Ishikawa (cell line): ENCODE data around the gene ERBB2.
A peak's percentile ranks its signal among the peaks of the same experiment; 100 is the strongest.

Experiments
- CEBPB ChIP-seq: IDR thresholded peaks from 2 replicates; pipeline ENCODE4 v1.6.1; 2012
- CREB1 ChIP-seq: IDR thresholded peaks from 2 replicates; pipeline ENCODE4 v1.6.1; 2012; ENCODE audit warnings: low read depth
- EP300 ChIP-seq: IDR thresholded peaks from 2 replicates; pipeline ENCODE4 v1.6.1; 2012; ENCODE audit warnings: borderline replicate concordance
- FOXM1 ChIP-seq: IDR thresholded peaks from 2 replicates; pipeline ENCODE4 v1.6.1; 2012; ENCODE audit warnings: low read depth, borderline replicate concordance
- NFIC ChIP-seq: IDR thresholded peaks from 2 replicates; pipeline ENCODE4 v1.6.1; 2012
- RAD21 ChIP-seq: IDR thresholded peaks from 2 replicates; pipeline ENCODE4 v1.6.1; 2012; ENCODE audit warnings: low read depth
- REST ChIP-seq: IDR thresholded peaks from 2 replicates; pipeline ENCODE4 v1.6.1; 2012; ENCODE audit warnings: low read depth, mild to moderate bottlenecking
- TAF1 ChIP-seq: IDR thresholded peaks from 2 replicates; pipeline ENCODE4 v1.6.1; 2012; ENCODE audit warnings: low read depth, mild to moderate bottlenecking
- TCF12 ChIP-seq: IDR thresholded peaks from 2 replicates; pipeline ENCODE4 v1.6.1; 2012; ENCODE audit warnings: low read depth
- TEAD4 ChIP-seq: IDR thresholded peaks from 2 replicates; pipeline ENCODE4 v1.6.1; 2012
- YY1 ChIP-seq: IDR thresholded peaks from 2 replicates; pipeline ENCODE4 v1.6.1; 2012; ENCODE audit warnings: low read depth
- ZBTB7A ChIP-seq: IDR thresholded peaks from 2 replicates; pipeline ENCODE4 v1.6.1; 2012; ENCODE audit warnings: low read depth
- TF ChIP-seq, protein P1 (sequence below): IDR thresholded peaks from 2 replicates; pipeline ENCODE4 v1.6.1; 2012
- TF ChIP-seq, protein P2 (sequence below): IDR thresholded peaks from 2 replicates; pipeline ENCODE4 v1.6.1; 2012

GRCh38 chr17:39739885-39740356 lies 40.1 kb downstream of the ERBB2 start:
- TF ChIP-seq TAF1, result no peak
- no peak for TF ChIP-seq EP300
- TF ChIP-seq, protein P1, sequence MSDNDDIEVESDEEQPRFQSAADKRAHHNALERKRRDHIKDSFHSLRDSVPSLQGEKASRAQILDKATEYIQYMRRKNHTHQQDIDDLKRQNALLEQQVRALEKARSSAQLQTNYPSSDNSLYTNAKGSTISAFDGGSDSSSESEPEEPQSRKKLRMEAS, result no peak
- TF ChIP-seq YY1, result no peak
- 0 out of 2 replicates have a peak, but pooled peaks have one; percentile 2 for TF ChIP-seq TCF12
- no peak for TF ChIP-seq FOXM1
- no peak for TF ChIP-seq REST
- no peak for TF ChIP-seq CREB1
- no peak for TF ChIP-seq CEBPB
- TF ChIP-seq TEAD4, result no peak
- TF ChIP-seq NFIC, result no peak
- no peak for TF ChIP-seq RAD21
- TF ChIP-seq, protein P2, sequence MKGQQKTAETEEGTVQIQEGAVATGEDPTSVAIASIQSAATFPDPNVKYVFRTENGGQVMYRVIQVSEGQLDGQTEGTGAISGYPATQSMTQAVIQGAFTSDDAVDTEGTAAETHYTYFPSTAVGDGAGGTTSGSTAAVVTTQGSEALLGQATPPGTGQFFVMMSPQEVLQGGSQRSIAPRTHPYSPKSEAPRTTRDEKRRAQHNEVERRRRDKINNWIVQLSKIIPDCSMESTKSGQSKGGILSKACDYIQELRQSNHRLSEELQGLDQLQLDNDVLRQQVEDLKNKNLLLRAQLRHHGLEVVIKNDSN, result no peak
- TF ChIP-seq ZBTB7A, result 0 out of 2 replicates have a peak, but pooled peaks have one; percentile 26
